Lung (tissue), 12 donors: ENCODE results near the gene CEP164. TPM values are rescaled to one million over a fixed set of nuclear protein-coding genes. Genes with fewer than 3 reads are reported as not detected.
A peak's percentile ranks its signal among the peaks of the same experiment; 100 is the strongest.

ENCODE experiments used
- ATAC-seq: fragments of 200-7000 bp; cut with Tn5 transposase; one replicate; pipeline ENCODE4 v1.9.1; 2020; ENCODE audit warnings: moderate number of reproducible peaks; ENCODE audit not compliant: insufficient read depth, low FRiP score
- DNase-seq, 3 donors: peaks; one replicate each; pipeline ENCODE4 v3.0.0-alpha.2; 2013 to 2017
- H3K27ac ChIP-seq, 2 donors: one replicate each; pipeline ENCODE4 v1.5.1; 2013; ENCODE audit warnings: mild to moderate bottlenecking in 2 of 2, moderate library complexity in 2 of 2, control low read depth in 1 of 2, inconsistent platforms in 1 of 2, low read depth in 1 of 2, low read length in 1 of 2
- H3K27me3 ChIP-seq, 3 donors: one replicate each; pipeline ENCODE4 v1.5.1; 2013; ENCODE audit warnings: low read length in 2 of 3; ENCODE audit not compliant: control insufficient read depth in 3 of 3, insufficient read depth in 3 of 3
- H3K36me3 ChIP-seq, 4 donors: one replicate each; pipeline ENCODE4 v1.5.1; 2013; ENCODE audit warnings: low read length in 4 of 4, mild to moderate bottlenecking in 1 of 4, moderate library complexity in 1 of 4; ENCODE audit not compliant: control insufficient read depth in 4 of 4, insufficient read depth in 4 of 4
- H3K4me1 ChIP-seq, 5 donors: one replicate each; pipeline ENCODE4 v1.5.1; 2013; ENCODE audit warnings: low read length in 5 of 5, mild to moderate bottlenecking in 2 of 5, moderate library complexity in 1 of 5; ENCODE audit not compliant: control insufficient read depth in 5 of 5, insufficient read depth in 5 of 5
- H3K4me3 ChIP-seq: one replicate; pipeline ENCODE4 v1.5.1; 2013; ENCODE audit warnings: mild to moderate bottlenecking, control low read depth, moderate library complexity
- H3K9ac ChIP-seq, 2 donors: one replicate each; pipeline ENCODE4 v1.5.1; 2013; ENCODE audit warnings: low read length in 2 of 2, control low read depth in 1 of 2; ENCODE audit not compliant: insufficient read depth in 1 of 2
- H3K9me3 ChIP-seq, 4 donors: one replicate each; pipeline ENCODE4 v1.5.1; 2013; ENCODE audit warnings: low read length in 3 of 4, mild to moderate bottlenecking in 1 of 4, moderate library complexity in 1 of 4; ENCODE audit not compliant: control insufficient read depth in 4 of 4, insufficient read depth in 3 of 4
- WGBS, 2 donors: extraction: QIAGEN DNeasy Blood & Tissue Kit; methylation state at CpG; one replicate each; pipeline ENCODE4 v1.1.7; 2013; 5-methylcytosine and 5-hydroxymethylcytosine counted together
- polyA plus RNA-seq, 2 donors: library from polyadenylated mRNA; stranded (reverse); fragments of 200-250 nt; gene quantifications; one replicate each; pipeline ENCODE4 v1.2.1, GENCODE V29; 2013
- total RNA-seq, 2 donors: library from RNA; depleted of rRNA in 1 of 2; stranded (reverse); fragments of >200 nt in 1 of 2; gene quantifications; one replicate each; pipeline ENCODE4 v1.2.1, GENCODE V29; 2014 to 2021
- TF ChIP-seq, protein P1 (sequence below): IDR thresholded peaks from 2 replicates; pipeline ENCODE4 v1.5.1; 2012; ENCODE audit warnings: mild to moderate bottlenecking; ENCODE audit errors: control extremely low read depth, extremely low read depth
- donor health status: control.
- donor health status: control.
- donor health status: Bipolar disorder and iron deficiency.
- donor health status: healthy.
- donor health status: DM: yes; HTN: yes; CAD: no.

CEP164 gene
- total and polyA plus RNA-seq, 4 donors, result 12.0 to 36.1 (median 26.7) TPM

DNA sequence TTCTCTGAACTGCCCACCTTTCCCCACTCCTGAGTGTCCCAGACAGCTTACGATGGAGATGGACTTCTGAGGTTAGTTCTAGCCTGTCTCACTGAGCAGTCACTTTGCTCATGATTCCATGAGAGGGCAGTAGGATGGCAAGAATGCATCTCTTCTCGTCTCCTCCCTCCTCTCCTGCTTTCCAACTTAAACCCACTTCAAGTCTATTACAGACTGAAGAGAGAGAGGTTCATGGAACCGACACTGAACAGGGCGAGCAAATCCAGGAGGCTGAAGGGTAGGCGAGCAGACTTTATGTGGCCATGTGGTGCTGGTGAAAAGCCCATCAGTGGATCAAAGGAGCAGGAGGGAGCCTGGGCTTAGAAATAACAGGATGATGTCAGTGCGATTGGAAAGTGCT lies 38.6 kb downstream of the CEP164 start:
- Histone ChIP-seq H3K4me3 (no peak overlapping the region), H3K4me1 (no peaks in the 10 kb centered on the region), H3K9me3 (peaks cover 0 to 1% (median 0%) of the 10 kb centered on the region in 4 donors), H3K9ac (no peak overlapping the region), H3K36me3 (peaks cover 8 to 33% (median 21%) of the 10 kb centered on the region in 4 donors), H3K27ac (no peak overlapping the region), H3K27me3 (no peaks in the 10 kb centered on the region)
- TF ChIP-seq, protein P1, sequence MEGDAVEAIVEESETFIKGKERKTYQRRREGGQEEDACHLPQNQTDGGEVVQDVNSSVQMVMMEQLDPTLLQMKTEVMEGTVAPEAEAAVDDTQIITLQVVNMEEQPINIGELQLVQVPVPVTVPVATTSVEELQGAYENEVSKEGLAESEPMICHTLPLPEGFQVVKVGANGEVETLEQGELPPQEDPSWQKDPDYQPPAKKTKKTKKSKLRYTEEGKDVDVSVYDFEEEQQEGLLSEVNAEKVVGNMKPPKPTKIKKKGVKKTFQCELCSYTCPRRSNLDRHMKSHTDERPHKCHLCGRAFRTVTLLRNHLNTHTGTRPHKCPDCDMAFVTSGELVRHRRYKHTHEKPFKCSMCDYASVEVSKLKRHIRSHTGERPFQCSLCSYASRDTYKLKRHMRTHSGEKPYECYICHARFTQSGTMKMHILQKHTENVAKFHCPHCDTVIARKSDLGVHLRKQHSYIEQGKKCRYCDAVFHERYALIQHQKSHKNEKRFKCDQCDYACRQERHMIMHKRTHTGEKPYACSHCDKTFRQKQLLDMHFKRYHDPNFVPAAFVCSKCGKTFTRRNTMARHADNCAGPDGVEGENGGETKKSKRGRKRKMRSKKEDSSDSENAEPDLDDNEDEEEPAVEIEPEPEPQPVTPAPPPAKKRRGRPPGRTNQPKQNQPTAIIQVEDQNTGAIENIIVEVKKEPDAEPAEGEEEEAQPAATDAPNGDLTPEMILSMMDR, result no peak
- no peak for ATAC-seq
- no peak for DNase-seq
- WGBS, 2 donors, result 86 to 94% methylated on average over 6 of the region's 6 CpGs

DNA sequence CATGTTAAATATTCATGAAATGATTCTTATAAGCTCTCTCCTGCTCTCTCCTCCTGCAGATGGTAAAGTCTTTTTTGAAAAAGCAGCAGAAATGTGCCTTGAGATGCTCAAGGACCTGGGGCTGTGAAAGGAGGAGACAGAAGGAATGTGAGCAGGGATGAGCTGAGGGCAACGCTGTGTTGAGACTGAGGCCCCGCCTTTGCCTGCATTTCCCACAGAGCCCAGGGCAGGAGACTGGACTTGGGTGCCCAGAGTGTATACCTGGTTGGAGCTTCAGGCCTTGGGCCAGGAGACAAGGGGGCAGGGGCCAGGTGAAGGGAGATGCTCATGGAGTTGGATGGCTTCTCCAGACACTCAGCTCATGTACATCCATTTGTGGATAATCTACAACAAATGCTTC lies 39.2 kb downstream of the CEP164 start:
- 92 to 97% methylated on average over 2 of the region's 2 CpGs for WGBS, 2 donors
- Histone ChIP-seq H3K9me3 (peaks cover 0 to 1% (median 0%) of the 10 kb centered on the region in 4 donors), H3K36me3 (peaks cover 8 to 30% (median 23%) of the 10 kb centered on the region in 4 donors), H3K9ac (no peak overlapping the region), H3K4me3 (no peak overlapping the region), H3K4me1 (no peaks in the 10 kb centered on the region), H3K27me3 (no peaks in the 10 kb centered on the region), H3K27ac (no peak overlapping the region)
- DNase-seq (no peak), ATAC-seq (no peak)
- TF ChIP-seq, protein P1, result no peak

DNA sequence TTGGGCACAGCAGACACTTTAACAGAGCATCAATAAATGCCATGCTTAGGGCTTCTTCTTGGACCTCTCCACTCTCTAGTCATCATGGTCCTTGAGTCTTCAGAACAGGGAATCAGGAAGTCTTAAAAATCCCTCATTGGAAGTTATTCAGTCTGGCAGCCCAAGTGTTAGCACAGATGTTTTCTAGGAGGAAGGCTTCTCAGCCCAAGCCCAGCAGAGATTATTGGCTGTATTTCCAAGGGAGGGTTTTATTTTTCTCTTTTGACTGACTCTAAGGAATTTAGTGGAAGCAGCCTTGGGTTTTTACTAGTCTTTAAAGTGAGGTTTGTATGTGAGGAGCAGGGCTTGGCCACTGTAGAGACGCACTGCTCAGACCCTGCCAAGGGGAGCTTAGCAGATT lies 41.9 kb downstream of the CEP164 start:
- Histone ChIP-seq H3K4me3 (no peak overlapping the region), H3K27ac (no peak overlapping the region), H3K4me1 (no peaks in the 10 kb centered on the region), H3K9me3 (peaks cover 0 to 1% (median 0%) of the 10 kb centered on the region in 4 donors), H3K9ac (no peak overlapping the region), H3K36me3 (peaks cover 3 to 33% (median 26%) of the 10 kb centered on the region in 4 donors), H3K27me3 (no peaks in the 10 kb centered on the region)
- DNase-seq, result peak in 1 of 3 donors; percentile 4
- TF ChIP-seq, protein P1, result no peak
- WGBS, 2 donors, result 85 to 88% methylated on average over 1 of the region's 1 CpG
- ATAC-seq, result no peak

DNA sequence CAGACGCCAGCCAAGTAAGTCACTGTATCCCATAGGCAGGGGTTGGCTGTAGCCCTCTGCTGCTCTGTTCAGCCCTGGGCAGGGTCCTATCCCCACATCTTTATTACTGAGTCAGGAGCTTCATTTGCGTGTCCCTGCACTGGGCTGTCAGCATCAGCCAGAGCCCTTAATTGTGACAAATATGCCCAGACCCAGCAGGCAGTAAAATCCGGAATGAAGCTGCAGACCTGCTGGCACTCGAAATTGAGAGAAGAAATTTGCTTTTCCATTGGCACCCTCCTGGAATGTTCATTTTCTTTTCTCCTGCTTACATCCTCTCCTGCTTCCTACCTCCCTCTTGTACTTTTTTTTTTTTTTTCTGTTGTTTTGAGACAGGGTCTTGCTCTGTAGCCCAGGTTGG lies 43.8 kb downstream of the CEP164 start:
- H3K27me3 ChIP-seq, result no peaks in the 10 kb centered on the region
- peaks cover 0 to 1% (median 0%) of the 10 kb centered on the region in 4 donors for H3K9me3 ChIP-seq
- H3K27ac ChIP-seq, result no peak overlapping the region
- WGBS, 2 donors, result 95 to 98% methylated on average over 4 of the region's 4 CpGs
- DNase-seq, result no peak
- no peak overlapping the region for H3K4me3 ChIP-seq
- TF ChIP-seq, protein P1, result no peak
- H3K4me1 ChIP-seq, result no peaks in the 10 kb centered on the region
- no peak for ATAC-seq
- H3K9ac ChIP-seq, result no peak overlapping the region
- peaks cover 3 to 41% (median 28%) of the 10 kb centered on the region in 4 donors for H3K36me3 ChIP-seq
